ENCODE measurements around the gene CCDC170. TPM values are rescaled to one million over a fixed set of nuclear protein-coding genes. Genes with fewer than 3 reads are reported as not detected.

Gene CCDC170
- total and polyA plus RNA-seq, 4 donors: 0.37 to 0.59 (median 0.45) TPM

DNA sequence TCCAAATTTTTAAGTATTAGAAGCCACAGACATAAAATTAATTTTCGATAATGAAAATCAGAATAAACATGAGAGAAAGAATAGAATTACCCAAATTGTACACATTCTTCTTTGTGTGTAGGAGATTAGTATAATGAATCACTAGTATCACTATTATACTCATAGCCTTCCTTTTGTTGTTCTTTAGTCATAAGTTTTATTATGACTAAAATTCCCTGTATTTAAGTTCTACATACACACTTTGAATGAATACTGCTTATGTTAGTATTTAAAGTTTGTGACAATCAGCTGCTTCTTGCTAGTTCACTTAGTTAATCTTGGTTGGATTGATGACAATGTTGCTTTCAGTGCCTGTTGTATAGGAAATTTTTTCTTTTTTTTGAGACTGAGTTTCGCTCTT lies 72.7 kb downstream of the CCDC170 start:
- H3K4me3 ChIP-seq (ENCODE audit: low read depth in 1 of 3, low read length in 3 of 3): no peak overlapping the region
- TF ChIP-seq HNF4G (IDR thresholded peaks at IDR 0.05) (no peak), RAD21 (IDR thresholded peaks at IDR 0.05) (no peak), JUND (IDR thresholded peaks at IDR 0.05) (no peak), FOXA1 (IDR thresholded peaks at IDR 0.05) (no peak), NR2F2 (IDR thresholded peaks at IDR 0.05) (no peak), YY1 (IDR thresholded peaks at IDR 0.05) (no peak), EGR1 (IDR thresholded peaks at IDR 0.05; ENCODE audit: low read depth in 2 of 2) (no peak), SP1 (IDR thresholded peaks at IDR 0.05) (no peak), FOXA2 (IDR thresholded peaks at IDR 0.05) (no peak), CTCF (IDR thresholded peaks at IDR 0.05; ENCODE audit: low read depth, low read length, missing input control) (no peak), REST (IDR thresholded peaks at IDR 0.05) (no peak), HNF4A (conservative IDR thresholded peaks at IDR 0.05) (no peak), RXRA (IDR thresholded peaks at IDR 0.05) (no peak), GABPA (IDR thresholded peaks at IDR 0.05 in 1 of 2, conservative IDR thresholded peaks at IDR 0.05 in 1 of 2) (no peak), TAF1 (conservative IDR thresholded peaks at IDR 0.05) (no peak), ATF3 (IDR thresholded peaks at IDR 0.05) (no peak)
- TF ChIP-seq, protein P1, sequence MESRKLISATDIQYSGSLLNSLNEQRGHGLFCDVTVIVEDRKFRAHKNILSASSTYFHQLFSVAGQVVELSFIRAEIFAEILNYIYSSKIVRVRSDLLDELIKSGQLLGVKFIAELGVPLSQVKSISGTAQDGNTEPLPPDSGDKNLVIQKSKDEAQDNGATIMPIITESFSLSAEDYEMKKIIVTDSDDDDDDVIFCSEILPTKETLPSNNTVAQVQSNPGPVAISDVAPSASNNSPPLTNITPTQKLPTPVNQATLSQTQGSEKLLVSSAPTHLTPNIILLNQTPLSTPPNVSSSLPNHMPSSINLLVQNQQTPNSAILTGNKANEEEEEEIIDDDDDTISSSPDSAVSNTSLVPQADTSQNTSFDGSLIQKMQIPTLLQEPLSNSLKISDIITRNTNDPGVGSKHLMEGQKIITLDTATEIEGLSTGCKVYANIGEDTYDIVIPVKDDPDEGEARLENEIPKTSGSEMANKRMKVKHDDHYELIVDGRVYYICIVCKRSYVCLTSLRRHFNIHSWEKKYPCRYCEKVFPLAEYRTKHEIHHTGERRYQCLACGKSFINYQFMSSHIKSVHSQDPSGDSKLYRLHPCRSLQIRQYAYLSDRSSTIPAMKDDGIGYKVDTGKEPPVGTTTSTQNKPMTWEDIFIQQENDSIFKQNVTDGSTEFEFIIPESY (IDR thresholded peaks at IDR 0.05): no peak
- TF ChIP-seq, protein P2, sequence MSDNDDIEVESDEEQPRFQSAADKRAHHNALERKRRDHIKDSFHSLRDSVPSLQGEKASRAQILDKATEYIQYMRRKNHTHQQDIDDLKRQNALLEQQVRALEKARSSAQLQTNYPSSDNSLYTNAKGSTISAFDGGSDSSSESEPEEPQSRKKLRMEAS (IDR thresholded peaks at IDR 0.05): no peak
- H3K9me3 ChIP-seq (ENCODE audit: control insufficient read depth in 4 of 4, low read length in 3 of 4): peaks cover 0 to 2% (median under 1%) of the 10 kb centered on the region in 4 donors
- H3K36me3 ChIP-seq (ENCODE audit: control insufficient read depth in 4 of 4, insufficient read depth in 3 of 4, low read depth in 1 of 4, low read length in 3 of 4): no peaks in the 10 kb centered on the region
- H3K27me3 ChIP-seq (ENCODE audit: control insufficient read depth in 4 of 4, insufficient read depth in 4 of 4, low read length in 3 of 4): no peaks in the 10 kb centered on the region
- H3K27ac ChIP-seq (ENCODE audit: low read depth in 1 of 2, low read length in 2 of 2): no peak overlapping the region
- DNase-seq (ENCODE audit: low spot score): no peak
- 67% methylated on average over 2 of the region's 2 CpGs for WGBS
- H3K4me1 ChIP-seq (ENCODE audit: control insufficient read depth in 4 of 4, insufficient read depth in 4 of 4, low read length in 3 of 4): no peaks in the 10 kb centered on the region
- no peak overlapping the region for H3K9ac ChIP-seq (ENCODE audit: low read depth in 1 of 2, low read length in 2 of 2)
